Measurements from ENCODE around the gene PALLD.

Gene PALLD

DNA sequence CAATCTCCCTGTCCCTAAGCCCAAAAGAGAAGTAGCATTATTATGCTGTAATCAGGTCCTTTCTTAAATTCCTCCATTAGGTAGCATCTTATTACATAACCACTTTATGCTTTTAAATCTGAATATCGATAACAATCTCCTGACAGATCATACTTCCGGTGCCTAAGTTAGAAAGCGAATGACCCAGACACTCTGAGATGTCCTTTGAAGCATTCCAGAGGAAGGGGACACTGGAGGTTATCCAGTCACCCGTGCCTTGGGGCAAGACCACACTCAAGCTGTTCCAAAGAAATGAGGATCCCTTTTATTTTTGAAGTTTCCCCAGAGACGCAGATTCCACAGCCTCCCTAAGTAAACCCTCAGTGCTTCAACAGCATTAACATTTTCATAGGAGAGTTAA lies 125.7 kb downstream of the PALLD start:
- POLR2A ChIA-PET: no interaction called here
- CTCF ChIA-PET: no interaction called here
- TF ChIP-seq ZNF140 (tag by site-specific recombination; IDR thresholded peaks at IDR 0.05) (no peak), REPIN1 (tag by site-specific recombination; IDR thresholded peaks at IDR 0.05; ENCODE audit: low read depth) (no peak), ZNF76 (tag by site-specific recombination; IDR thresholded peaks at IDR 0.05; ENCODE audit: borderline replicate concordance, low read depth) (no peak), ZNF600 (tag by site-specific recombination; IDR thresholded peaks at IDR 0.05) (no peak), ZNF423 (tag by site-specific recombination; IDR thresholded peaks at IDR 0.05) (no peak), ZBTB8A (tag by site-specific recombination; IDR thresholded peaks at IDR 0.05) (no peak), ZNF221 (tag by site-specific recombination; IDR thresholded peaks at IDR 0.05; ENCODE audit: borderline replicate concordance) (no peak), ZNF121 (tag by site-specific recombination; IDR thresholded peaks at IDR 0.05) (no peak), ZNF112 (tag by site-specific recombination; IDR thresholded peaks at IDR 0.05) (no peak), ZNF202 (tag by site-specific recombination; IDR thresholded peaks at IDR 0.05; ENCODE audit: borderline replicate concordance) (no peak)
- TF ChIP-seq, protein P1, sequence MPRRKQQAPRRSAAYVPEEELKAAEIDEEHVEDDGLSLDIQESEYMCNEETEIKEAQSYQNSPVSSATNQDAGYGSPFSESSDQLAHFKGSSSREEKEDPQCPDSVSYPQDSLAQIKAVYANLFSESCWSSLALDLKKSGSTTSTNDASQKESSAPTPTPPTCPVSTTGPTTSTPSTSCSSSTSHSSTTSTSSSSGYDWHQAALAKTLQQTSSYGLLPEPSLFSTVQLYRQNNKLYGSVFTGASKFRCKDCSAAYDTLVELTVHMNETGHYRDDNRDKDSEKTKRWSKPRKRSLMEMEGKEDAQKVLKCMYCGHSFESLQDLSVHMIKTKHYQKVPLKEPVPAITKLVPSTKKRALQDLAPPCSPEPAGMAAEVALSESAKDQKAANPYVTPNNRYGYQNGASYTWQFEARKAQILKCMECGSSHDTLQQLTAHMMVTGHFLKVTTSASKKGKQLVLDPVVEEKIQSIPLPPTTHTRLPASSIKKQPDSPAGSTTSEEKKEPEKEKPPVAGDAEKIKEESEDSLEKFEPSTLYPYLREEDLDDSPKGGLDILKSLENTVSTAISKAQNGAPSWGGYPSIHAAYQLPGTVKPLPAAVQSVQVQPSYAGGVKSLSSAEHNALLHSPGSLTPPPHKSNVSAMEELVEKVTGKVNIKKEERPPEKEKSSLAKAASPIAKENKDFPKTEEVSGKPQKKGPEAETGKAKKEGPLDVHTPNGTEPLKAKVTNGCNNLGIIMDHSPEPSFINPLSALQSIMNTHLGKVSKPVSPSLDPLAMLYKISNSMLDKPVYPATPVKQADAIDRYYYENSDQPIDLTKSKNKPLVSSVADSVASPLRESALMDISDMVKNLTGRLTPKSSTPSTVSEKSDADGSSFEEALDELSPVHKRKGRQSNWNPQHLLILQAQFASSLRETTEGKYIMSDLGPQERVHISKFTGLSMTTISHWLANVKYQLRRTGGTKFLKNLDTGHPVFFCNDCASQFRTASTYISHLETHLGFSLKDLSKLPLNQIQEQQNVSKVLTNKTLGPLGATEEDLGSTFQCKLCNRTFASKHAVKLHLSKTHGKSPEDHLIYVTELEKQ (tag by site-specific recombination; IDR thresholded peaks at IDR 0.05; ENCODE audit: borderline replicate concordance): no peak
- TF ChIP-seq, protein P2, sequence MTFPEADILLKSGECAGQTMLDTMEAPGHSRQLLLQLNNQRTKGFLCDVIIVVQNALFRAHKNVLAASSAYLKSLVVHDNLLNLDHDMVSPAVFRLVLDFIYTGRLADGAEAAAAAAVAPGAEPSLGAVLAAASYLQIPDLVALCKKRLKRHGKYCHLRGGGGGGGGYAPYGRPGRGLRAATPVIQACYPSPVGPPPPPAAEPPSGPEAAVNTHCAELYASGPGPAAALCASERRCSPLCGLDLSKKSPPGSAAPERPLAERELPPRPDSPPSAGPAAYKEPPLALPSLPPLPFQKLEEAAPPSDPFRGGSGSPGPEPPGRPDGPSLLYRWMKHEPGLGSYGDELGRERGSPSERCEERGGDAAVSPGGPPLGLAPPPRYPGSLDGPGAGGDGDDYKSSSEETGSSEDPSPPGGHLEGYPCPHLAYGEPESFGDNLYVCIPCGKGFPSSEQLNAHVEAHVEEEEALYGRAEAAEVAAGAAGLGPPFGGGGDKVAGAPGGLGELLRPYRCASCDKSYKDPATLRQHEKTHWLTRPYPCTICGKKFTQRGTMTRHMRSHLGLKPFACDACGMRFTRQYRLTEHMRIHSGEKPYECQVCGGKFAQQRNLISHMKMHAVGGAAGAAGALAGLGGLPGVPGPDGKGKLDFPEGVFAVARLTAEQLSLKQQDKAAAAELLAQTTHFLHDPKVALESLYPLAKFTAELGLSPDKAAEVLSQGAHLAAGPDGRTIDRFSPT (tag by site-specific recombination; IDR thresholded peaks at IDR 0.05): no peak
- no peak overlapping the region for H3K4me3 ChIP-seq (ENCODE audit: low read depth, low read length)
- no peaks in the 10 kb centered on the region for H3K9me3 ChIP-seq (ENCODE audit: control insufficient read depth, insufficient read depth, low read depth, low read length)
- H3K36me3 ChIP-seq (ENCODE audit: control insufficient read depth in 2 of 2, insufficient read depth in 1 of 2, low read length in 2 of 2): no peaks in the 10 kb centered on the region
- no peaks in the 10 kb centered on the region for H3K4me1 ChIP-seq (ENCODE audit: control insufficient read depth, insufficient read depth, low read length)
- H3K27ac ChIP-seq (ENCODE audit: extremely low read depth, low read depth, low read length): no peak overlapping the region

DNA sequence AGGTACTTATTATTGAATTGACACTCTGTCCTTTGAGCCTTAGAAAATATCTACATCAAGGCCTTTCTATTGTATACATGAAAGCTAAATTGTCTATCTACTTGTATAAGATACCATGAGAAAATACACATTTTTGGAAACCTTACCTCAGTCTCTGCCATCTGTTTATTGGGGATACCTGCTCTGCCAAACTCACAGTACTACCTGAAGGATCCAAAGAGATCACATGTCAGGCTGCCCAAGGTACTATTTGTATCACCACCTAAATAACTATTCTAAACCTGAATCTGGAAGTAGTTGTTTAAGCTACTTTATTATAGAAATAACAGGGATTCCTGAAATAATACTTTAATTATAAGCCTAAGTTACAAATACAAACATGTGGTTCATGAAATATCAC lies 126.2 kb downstream of the PALLD start:
- Histone ChIP-seq H3K9me3 (ENCODE audit: control insufficient read depth, insufficient read depth, low read depth, low read length) (no peaks in the 10 kb centered on the region), H3K27ac (ENCODE audit: extremely low read depth, low read depth, low read length) (no peak overlapping the region), H3K4me3 (ENCODE audit: low read depth, low read length) (no peak overlapping the region), H3K4me1 (ENCODE audit: control insufficient read depth, insufficient read depth, low read length) (no peaks in the 10 kb centered on the region), H3K36me3 (ENCODE audit: control insufficient read depth in 2 of 2, insufficient read depth in 1 of 2, low read length in 2 of 2) (no peaks in the 10 kb centered on the region)
- CTCF ChIA-PET: interaction anchor here (0.8 kb wide), 1 partner anchor 38 kb away, joined by 3 read pairs; no protein-coding TSS in a partner anchor
- TF ChIP-seq SCRT1 (tag by site-specific recombination; IDR thresholded peaks at IDR 0.05; ENCODE audit: borderline replicate concordance): no peak
- POLR2A ChIA-PET: no interaction called here

DNA sequence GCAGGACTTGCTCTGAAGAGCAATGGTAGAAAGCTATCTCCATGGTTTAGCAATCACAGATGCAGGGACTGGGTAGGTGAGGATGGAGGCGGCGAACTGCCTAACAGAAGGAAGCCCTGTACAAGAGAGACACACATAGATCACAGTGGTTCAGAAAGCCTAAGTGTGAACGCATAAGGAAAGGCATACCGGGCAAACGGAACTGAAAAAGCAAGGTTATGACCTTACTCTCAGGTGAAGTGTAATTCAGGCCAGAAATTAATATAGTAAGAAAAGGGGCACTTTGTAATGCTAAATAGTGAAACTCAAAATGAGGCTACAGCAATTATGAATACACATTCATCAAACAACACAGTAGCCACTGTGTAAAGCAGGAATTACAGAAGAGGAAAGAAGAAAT lies 126.6 kb downstream of the PALLD start:
- ChIA-PET POLR2A (no interaction called here), CTCF (interaction anchor here (0.8 kb wide), 1 partner anchor 38 kb away, joined by 3 read pairs; no protein-coding TSS in a partner anchor)
- Histone ChIP-seq H3K36me3 (ENCODE audit: control insufficient read depth in 2 of 2, insufficient read depth in 1 of 2, low read length in 2 of 2) (no peaks in the 10 kb centered on the region), H3K4me1 (ENCODE audit: control insufficient read depth, insufficient read depth, low read length) (no peaks in the 10 kb centered on the region), H3K9me3 (ENCODE audit: control insufficient read depth, insufficient read depth, low read depth, low read length) (no peaks in the 10 kb centered on the region), H3K27ac (ENCODE audit: extremely low read depth, low read depth, low read length) (no peak overlapping the region), H3K4me3 (ENCODE audit: low read depth, low read length) (no peak overlapping the region)
- TF ChIP-seq BCL11B (tag by site-specific recombination; IDR thresholded peaks at IDR 0.05; ENCODE audit: low read depth) (no peak), PRDM1 (tag by site-specific recombination; IDR thresholded peaks at IDR 0.05) (no peak), ZNF670 (tag by site-specific recombination; IDR thresholded peaks at IDR 0.05; ENCODE audit: low read depth) (no peak), GFI1B (tag by site-specific recombination; IDR thresholded peaks at IDR 0.05) (no peak), WT1 (tag by site-specific recombination; IDR thresholded peaks at IDR 0.05) (no peak), ZNF610 (tag by site-specific recombination; IDR thresholded peaks at IDR 0.05; ENCODE audit: borderline replicate concordance) (no peak)
- TF ChIP-seq, protein P3, sequence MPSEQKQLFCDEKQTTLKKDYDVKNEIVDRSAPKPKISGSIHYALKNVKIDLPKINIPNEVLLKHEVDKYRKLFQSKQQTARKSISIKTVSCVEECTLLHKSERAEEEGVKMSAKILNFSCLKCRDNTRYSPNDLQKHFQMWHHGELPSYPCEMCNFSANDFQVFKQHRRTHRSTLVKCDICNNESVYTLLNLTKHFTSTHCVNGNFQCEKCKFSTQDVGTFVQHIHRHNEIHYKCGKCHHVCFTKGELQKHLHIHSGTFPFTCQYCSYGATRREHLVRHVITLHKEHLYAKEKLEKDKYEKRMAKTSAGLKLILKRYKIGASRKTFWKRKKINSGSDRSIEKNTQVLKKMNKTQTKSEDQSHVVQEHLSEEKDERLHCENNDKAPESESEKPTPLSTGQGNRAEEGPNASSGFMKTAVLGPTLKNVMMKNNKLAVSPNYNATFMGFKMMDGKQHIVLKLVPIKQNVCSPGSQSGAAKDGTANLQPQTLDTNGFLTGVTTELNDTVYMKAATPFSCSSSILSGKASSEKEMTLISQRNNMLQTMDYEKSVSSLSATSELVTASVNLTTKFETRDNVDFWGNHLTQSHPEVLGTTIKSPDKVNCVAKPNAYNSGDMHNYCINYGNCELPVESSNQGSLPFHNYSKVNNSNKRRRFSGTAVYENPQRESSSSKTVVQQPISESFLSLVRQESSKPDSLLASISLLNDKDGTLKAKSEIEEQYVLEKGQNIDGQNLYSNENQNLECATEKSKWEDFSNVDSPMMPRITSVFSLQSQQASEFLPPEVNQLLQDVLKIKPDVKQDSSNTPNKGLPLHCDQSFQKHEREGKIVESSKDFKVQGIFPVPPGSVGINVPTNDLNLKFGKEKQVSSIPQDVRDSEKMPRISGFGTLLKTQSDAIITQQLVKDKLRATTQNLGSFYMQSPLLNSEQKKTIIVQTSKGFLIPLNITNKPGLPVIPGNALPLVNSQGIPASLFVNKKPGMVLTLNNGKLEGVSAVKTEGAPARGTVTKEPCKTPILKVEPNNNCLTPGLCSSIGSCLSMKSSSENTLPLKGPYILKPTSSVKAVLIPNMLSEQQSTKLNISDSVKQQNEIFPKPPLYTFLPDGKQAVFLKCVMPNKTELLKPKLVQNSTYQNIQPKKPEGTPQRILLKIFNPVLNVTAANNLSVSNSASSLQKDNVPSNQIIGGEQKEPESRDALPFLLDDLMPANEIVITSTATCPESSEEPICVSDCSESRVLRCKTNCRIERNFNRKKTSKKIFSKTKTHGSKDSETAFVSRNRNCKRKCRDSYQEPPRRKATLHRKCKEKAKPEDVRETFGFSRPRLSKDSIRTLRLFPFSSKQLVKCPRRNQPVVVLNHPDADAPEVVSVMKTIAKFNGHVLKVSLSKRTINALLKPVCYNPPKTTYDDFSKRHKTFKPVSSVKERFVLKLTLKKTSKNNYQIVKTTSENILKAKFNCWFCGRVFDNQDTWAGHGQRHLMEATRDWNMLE (tag by site-specific recombination; conservative IDR thresholded peaks at IDR 0.05; ENCODE audit: low read depth): no peak
- TF ChIP-seq, protein P4, sequence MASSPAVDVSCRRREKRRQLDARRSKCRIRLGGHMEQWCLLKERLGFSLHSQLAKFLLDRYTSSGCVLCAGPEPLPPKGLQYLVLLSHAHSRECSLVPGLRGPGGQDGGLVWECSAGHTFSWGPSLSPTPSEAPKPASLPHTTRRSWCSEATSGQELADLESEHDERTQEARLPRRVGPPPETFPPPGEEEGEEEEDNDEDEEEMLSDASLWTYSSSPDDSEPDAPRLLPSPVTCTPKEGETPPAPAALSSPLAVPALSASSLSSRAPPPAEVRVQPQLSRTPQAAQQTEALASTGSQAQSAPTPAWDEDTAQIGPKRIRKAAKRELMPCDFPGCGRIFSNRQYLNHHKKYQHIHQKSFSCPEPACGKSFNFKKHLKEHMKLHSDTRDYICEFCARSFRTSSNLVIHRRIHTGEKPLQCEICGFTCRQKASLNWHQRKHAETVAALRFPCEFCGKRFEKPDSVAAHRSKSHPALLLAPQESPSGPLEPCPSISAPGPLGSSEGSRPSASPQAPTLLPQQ (tag by site-specific recombination; IDR thresholded peaks at IDR 0.05): no peak

Data from HEK293 (cell line).